Neural progenitor cell (in vitro differentiated cells): ENCODE results near the gene ABCG5. TPM values are rescaled to one million over a fixed set of nuclear protein-coding genes. Genes with fewer than 3 reads are reported as not detected.

Experiments used
- DNase-seq: peaks from one replicate; pipeline ENCODE4 v3.0.0-alpha.2; 2016; ENCODE audit warnings: low spot score
- H2AFZ ChIP-seq: fragments of 200-600 bp; sonication (generic); replicated peaks from 2 replicates; pipeline ENCODE4 v1.6.1; 2016; ENCODE audit warnings: antibody characterized with exemption
- H3F3A ChIP-seq: fragments of 200-600 bp; sonication (generic); 2 replicates; pipeline ENCODE4 v1.6.1; 2016; ENCODE audit warnings: antibody characterized with exemption, low read depth
- H3K27ac ChIP-seq: fragments of 200-600 bp; sonication (generic); 2 replicates; pipeline ENCODE4 v1.5.1; 2016; ENCODE audit warnings: mild to moderate bottlenecking
- H3K27me3 ChIP-seq: fragments of 200-600 bp; sonication (generic); 2 replicates; pipeline ENCODE4 v1.6.1; 2016; ENCODE audit warnings: mild to moderate bottlenecking, moderate library complexity
- H3K36me3 ChIP-seq: fragments of 200-600 bp; sonication (generic); 2 replicates; pipeline ENCODE4 v1.5.1; 2016
- H3K4me1 ChIP-seq: fragments of 200-600 bp; sonication (generic); 2 replicates; pipeline ENCODE4 v1.6.1; 2016; ENCODE audit warnings: mixed run types
- H3K4me2 ChIP-seq: fragments of 200-600 bp; sonication (generic); 2 replicates; pipeline ENCODE4 v1.6.1; 2016
- H3K4me3 ChIP-seq: fragments of 200-600 bp; sonication (generic); 2 replicates; pipeline ENCODE4 v1.5.1; 2016
- H3K79me2 ChIP-seq: fragments of 200-600 bp; sonication (generic); 2 replicates; pipeline ENCODE4 v1.6.1; 2016; ENCODE audit warnings: low read depth
- H3K9ac ChIP-seq: fragments of 200-600 bp; sonication (generic); 2 replicates; pipeline ENCODE4 v1.6.1; 2016
- H3K9me3 ChIP-seq: fragments of 200-600 bp; sonication (generic); 2 replicates; pipeline ENCODE4 v1.5.1; 2016; ENCODE audit warnings: low read depth
- H4K20me1 ChIP-seq: fragments of 200-600 bp; sonication (generic); 2 replicates; pipeline ENCODE4 v1.6.1; 2016; ENCODE audit warnings: low read depth
- H3K27ac Mint-ChIP-seq: 3 replicates; pipeline ENCODE4 v1.8.0; 2021; ENCODE audit warnings: mixed read lengths
- H3K27me3 Mint-ChIP-seq: 2 replicates; pipeline ENCODE4 v1.8.0; 2022; ENCODE audit warnings: low read depth, mild to moderate bottlenecking, inconsistent platforms, moderate library complexity, mixed read lengths; ENCODE audit not compliant: insufficient read depth
- H3K36me3 Mint-ChIP-seq: 3 replicates; pipeline ENCODE4 v1.8.0; 2021; ENCODE audit warnings: mixed read lengths
- H3K4me1 Mint-ChIP-seq: 3 replicates; pipeline ENCODE4 v1.8.0; 2021; ENCODE audit warnings: mixed read lengths
- H3K4me3 Mint-ChIP-seq: 3 replicates; pipeline ENCODE4 v1.8.0; 2021; ENCODE audit warnings: mild to moderate bottlenecking, moderate library complexity, mixed read lengths
- H3K9me3 Mint-ChIP-seq: 3 replicates; pipeline ENCODE4 v1.8.0; 2020; ENCODE audit warnings: mixed read lengths
- CTCF ChIP-seq: fragments of 200-600 bp; sonication (generic); IDR thresholded peaks from 2 replicates; pipeline ENCODE4 v1.5.1; 2017; ENCODE audit warnings: antibody characterized with exemption, mild to moderate bottlenecking
- EZH2 ChIP-seq: fragments of 200-600 bp; sonication (generic); IDR thresholded peaks from 2 replicates; pipeline ENCODE4 v1.6.1; 2017; ENCODE audit warnings: antibody characterized with exemption, mild to moderate bottlenecking, moderate library complexity
- EZH2phosphoT487 ChIP-seq: fragments of 200-600 bp; sonication (generic); IDR thresholded peaks from 2 replicates; pipeline ENCODE4 v1.6.1; 2017; ENCODE audit warnings: antibody characterized with exemption
- total RNA-seq: library from RNA; depleted of rRNA; stranded (reverse); fragments of >200 nt; gene quantifications from 2 replicates; pipeline ENCODE4 v1.2.3, GENCODE V29; 2015; ENCODE audit warnings: low replicate concordance

Gene ABCG5
- total RNA-seq, 1 donor from 2014 or later = not detected

- H3K9ac ChIP-seq = no peak overlapping the region
- H3K4me3 ChIP-seq = no peak overlapping the region
- no peaks in the 10 kb centered on the region for H3K4me1 Mint-ChIP-seq
- no peak overlapping the region for H2AFZ ChIP-seq
- no peaks in the 10 kb centered on the region for H3K27me3 ChIP-seq
- H3K27me3 Mint-ChIP-seq = no peaks in the 10 kb centered on the region
- H3K27ac Mint-ChIP-seq = no peak overlapping the region
- no peaks in the 10 kb centered on the region for H3K9me3 ChIP-seq
- no peaks in the 10 kb centered on the region for H3F3A ChIP-seq
- no peak overlapping the region for H3K27ac ChIP-seq
- H4K20me1 ChIP-seq = no peaks in the 10 kb centered on the region
- no peak for TF ChIP-seq EZH2phosphoT487
- no peak for TF ChIP-seq CTCF
- no peak for TF ChIP-seq EZH2
- H3K4me3 Mint-ChIP-seq = no peak overlapping the region
- H3K4me1 ChIP-seq = no peaks in the 10 kb centered on the region
- no peak for DNase-seq
- H3K4me2 ChIP-seq = no peak overlapping the region
- H3K79me2 ChIP-seq = no peaks in the 10 kb centered on the region
- no peaks in the 10 kb centered on the region for H3K9me3 Mint-ChIP-seq
- H3K36me3 Mint-ChIP-seq = no peaks in the 10 kb centered on the region
- no peaks in the 10 kb centered on the region for H3K36me3 ChIP-seq
These were observed 12.8 kb downstream of the ABCG5 start for GRCh38 chr2:43825841-43826240.

- Mint-ChIP-seq H3K27me3 (no peaks in the 10 kb centered on the region), H3K36me3 (no peaks in the 10 kb centered on the region), H3K9me3 (no peaks in the 10 kb centered on the region), H3K4me1 (no peaks in the 10 kb centered on the region), H3K27ac (no peak overlapping the region), H3K4me3 (no peak overlapping the region)
- Histone ChIP-seq H3K79me2 (no peaks in the 10 kb centered on the region), H3K4me3 (no peak overlapping the region), H3K9ac (no peak overlapping the region), H3K9me3 (no peaks in the 10 kb centered on the region), H4K20me1 (no peaks in the 10 kb centered on the region), H2AFZ (no peak overlapping the region), H3K4me2 (no peak overlapping the region), H3K4me1 (no peaks in the 10 kb centered on the region), H3F3A (no peaks in the 10 kb centered on the region), H3K36me3 (no peaks in the 10 kb centered on the region), H3K27ac (no peak overlapping the region), H3K27me3 (no peaks in the 10 kb centered on the region)
- TF ChIP-seq CTCF = no peak
- no peak for TF ChIP-seq EZH2phosphoT487
- no peak for TF ChIP-seq EZH2
- no peak for DNase-seq
These were observed 13.6 kb downstream of the ABCG5 start for GRCh38 chr2:43824951-43825493.

- DNase-seq = no peak
- Mint-ChIP-seq H3K4me1 (no peaks in the 10 kb centered on the region), H3K4me3 (no peak overlapping the region), H3K27ac (no peak overlapping the region), H3K27me3 (no peaks in the 10 kb centered on the region), H3K9me3 (no peaks in the 10 kb centered on the region), H3K36me3 (no peaks in the 10 kb centered on the region)
- H3K4me3 ChIP-seq = no peak overlapping the region
- H3K36me3 ChIP-seq = no peaks in the 10 kb centered on the region
- H3K4me1 ChIP-seq = no peaks in the 10 kb centered on the region
- H3K9ac ChIP-seq = no peak overlapping the region
- H4K20me1 ChIP-seq = no peaks in the 10 kb centered on the region
- TF ChIP-seq CTCF (no peak), EZH2 (no peak), EZH2phosphoT487 (no peak)
- no peak overlapping the region for H2AFZ ChIP-seq
- no peaks in the 10 kb centered on the region for H3K27me3 ChIP-seq
- no peak overlapping the region for H3K27ac ChIP-seq
- no peaks in the 10 kb centered on the region for H3K79me2 ChIP-seq
- H3K9me3 ChIP-seq = no peaks in the 10 kb centered on the region
- no peaks in the 10 kb centered on the region for H3F3A ChIP-seq
- H3K4me2 ChIP-seq = no peak overlapping the region
These were observed 14.1 kb downstream of the ABCG5 start for GRCh38 chr2:43824512-43824911.
